ENCODE measurements around the gene JAML.

DNA sequence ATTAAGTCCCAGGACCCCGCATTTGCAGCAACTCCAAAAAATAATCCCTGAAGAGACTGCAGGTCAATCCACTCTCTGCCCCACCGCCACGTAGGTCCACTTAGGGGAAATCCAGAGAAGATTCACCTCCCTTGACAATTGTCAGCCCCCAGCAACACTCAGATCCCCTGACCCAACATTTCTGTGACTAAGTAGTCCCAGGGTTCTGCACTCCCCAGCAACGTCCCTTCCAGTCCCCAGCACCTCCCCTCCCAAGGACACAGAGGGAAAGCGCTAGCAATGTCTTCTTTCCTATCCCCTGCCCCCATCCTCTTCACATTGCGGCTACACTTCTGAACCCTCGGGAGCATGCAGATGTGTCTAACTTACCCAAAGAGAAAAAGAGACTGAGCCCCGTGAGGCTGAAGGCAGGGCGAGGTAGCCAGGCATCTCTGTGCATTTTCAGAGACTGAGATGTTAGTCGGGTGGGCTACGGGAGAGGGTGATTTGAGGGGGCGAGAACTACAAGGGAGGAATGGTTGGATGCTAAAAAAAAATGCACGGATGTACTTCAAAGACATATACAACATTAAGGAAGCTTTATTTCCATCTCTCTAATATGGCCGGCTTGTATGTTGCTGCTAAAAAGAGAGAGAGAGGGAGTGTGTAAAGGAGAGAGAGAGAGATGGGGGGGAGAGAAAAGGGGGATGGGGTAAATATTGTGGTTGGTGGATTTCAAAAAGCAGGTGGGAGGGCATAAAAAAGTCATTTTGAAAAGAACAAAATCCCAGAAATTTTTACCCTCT lies 48.6 kb downstream of the JAML start, which contains the start of gene SCN2B:
- TF ChIP-seq, protein P1, sequence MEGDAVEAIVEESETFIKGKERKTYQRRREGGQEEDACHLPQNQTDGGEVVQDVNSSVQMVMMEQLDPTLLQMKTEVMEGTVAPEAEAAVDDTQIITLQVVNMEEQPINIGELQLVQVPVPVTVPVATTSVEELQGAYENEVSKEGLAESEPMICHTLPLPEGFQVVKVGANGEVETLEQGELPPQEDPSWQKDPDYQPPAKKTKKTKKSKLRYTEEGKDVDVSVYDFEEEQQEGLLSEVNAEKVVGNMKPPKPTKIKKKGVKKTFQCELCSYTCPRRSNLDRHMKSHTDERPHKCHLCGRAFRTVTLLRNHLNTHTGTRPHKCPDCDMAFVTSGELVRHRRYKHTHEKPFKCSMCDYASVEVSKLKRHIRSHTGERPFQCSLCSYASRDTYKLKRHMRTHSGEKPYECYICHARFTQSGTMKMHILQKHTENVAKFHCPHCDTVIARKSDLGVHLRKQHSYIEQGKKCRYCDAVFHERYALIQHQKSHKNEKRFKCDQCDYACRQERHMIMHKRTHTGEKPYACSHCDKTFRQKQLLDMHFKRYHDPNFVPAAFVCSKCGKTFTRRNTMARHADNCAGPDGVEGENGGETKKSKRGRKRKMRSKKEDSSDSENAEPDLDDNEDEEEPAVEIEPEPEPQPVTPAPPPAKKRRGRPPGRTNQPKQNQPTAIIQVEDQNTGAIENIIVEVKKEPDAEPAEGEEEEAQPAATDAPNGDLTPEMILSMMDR (IDR thresholded peaks at IDR 0.05 in 2 of 3, conservative IDR thresholded peaks at IDR 0.05 in 1 of 3; ENCODE audit: borderline replicate concordance in 1 of 3, insufficient read depth in 1 of 3, low read depth in 2 of 3, low read length in 2 of 3): no peak
- TF ChIP-seq, protein P2, sequence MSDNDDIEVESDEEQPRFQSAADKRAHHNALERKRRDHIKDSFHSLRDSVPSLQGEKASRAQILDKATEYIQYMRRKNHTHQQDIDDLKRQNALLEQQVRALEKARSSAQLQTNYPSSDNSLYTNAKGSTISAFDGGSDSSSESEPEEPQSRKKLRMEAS (IDR thresholded peaks at IDR 0.05): no peak
- TF ChIP-seq EZH2phosphoT487 (IDR thresholded peaks at IDR 0.05; ENCODE audit: borderline replicate concordance): no peak
- no peak for TF ChIP-seq POLR2A (IDR thresholded peaks at IDR 0.05; ENCODE audit: borderline replicate concordance, extremely low read depth, insufficient read depth, insufficient read length)
- TF ChIP-seq EZH2 (IDR thresholded peaks at IDR 0.05): no peak
